H54 (cell line): Measurements from ENCODE around the gene REPS2.

Experiments used
- DNase-seq: peaks from one replicate; pipeline ENCODE4 v3.0.0; 2011; ENCODE audit warnings: low spot score, mixed read lengths; ENCODE audit not compliant: insufficient read length
- FAIRE-seq: peaks from 3 replicates; lab custom pipeline; 2011; peaks lifted over from hg19 to GRCh38; lab: Jason Lieb, UNC
- POLR2A ChIP-seq: IDR thresholded peaks from 2 replicates; pipeline ENCODE4 v1.6.1; 2011; ENCODE audit warnings: low read depth, mild to moderate bottlenecking, low read length

Gene REPS2

GRCh38 chrX:17040711-17041110 is 94.3 kb downstream of the REPS2 start:
- DNase-seq (no peak), FAIRE-seq (no peak)
- no peak for TF ChIP-seq POLR2A

GRCh38 chrX:17042037-17042436 is 95.6 kb downstream of the REPS2 start:
- no peak for TF ChIP-seq POLR2A
- FAIRE-seq, result no peak

GRCh38 chrX:17046478-17047097 is 100.1 kb downstream of the REPS2 start:
- TF ChIP-seq POLR2A, result no peak
- DNase-seq (peak; percentile 9), FAIRE-seq (no peak)

More at GRCh38 chrX:17042037-17042436, 95.6 kb downstream of the REPS2 start:
- no peak for DNase-seq

- FAIRE-seq (no peak), DNase-seq (no peak)
- no peak for TF ChIP-seq POLR2A
Observed at GRCh38 chrX:17047224-17047623, 100.8 kb downstream of the REPS2 start.

GRCh38 chrX:17052210-17052609 is 105.8 kb downstream of the REPS2 start:
- no peak for FAIRE-seq
- TF ChIP-seq POLR2A, result no peak

GRCh38 chrX:17052793-17053192 is 106.3 kb downstream of the REPS2 start:
- DNase-seq (no peak), FAIRE-seq (no peak)
- TF ChIP-seq POLR2A, result no peak

More at GRCh38 chrX:17052210-17052609, 105.8 kb downstream of the REPS2 start:
- DNase-seq, result no peak

GRCh38 chrX:17053502-17053901 is 107.0 kb downstream of the REPS2 start:
- DNase-seq, result no peak
- no peak for TF ChIP-seq POLR2A
- FAIRE-seq, result no peak

GRCh38 chrX:17056868-17057608 is 110.6 kb downstream of the REPS2 start:
- no peak for TF ChIP-seq POLR2A
- no peak for FAIRE-seq
- DNase-seq, result no peak

- DNase-seq (no peak), FAIRE-seq (no peak)
- TF ChIP-seq POLR2A, result no peak
Observed at GRCh38 chrX:17062065-17062464, 115.6 kb downstream of the REPS2 start.

GRCh38 chrX:17065100-17065499 is 118.6 kb downstream of the REPS2 start:
- DNase-seq (no peak), FAIRE-seq (no peak)
- TF ChIP-seq POLR2A, result no peak

GRCh38 chrX:17067534-17067933 is 121.1 kb downstream of the REPS2 start:
- DNase-seq (no peak), FAIRE-seq (no peak)
- no peak for TF ChIP-seq POLR2A

GRCh38 chrX:17072301-17072700 is 125.8 kb downstream of the REPS2 start:
- FAIRE-seq (no peak), DNase-seq (no peak)
- no peak for TF ChIP-seq POLR2A

GRCh38 chrX:17072721-17073230 is 126.3 kb downstream of the REPS2 start:
- no peak for DNase-seq
- no peak for TF ChIP-seq POLR2A
- no peak for FAIRE-seq

- DNase-seq (no peak), FAIRE-seq (no peak)
- TF ChIP-seq POLR2A, result no peak
Observed at GRCh38 chrX:17075004-17075403, 128.5 kb downstream of the REPS2 start.

- DNase-seq (no peak), FAIRE-seq (no peak)
- TF ChIP-seq POLR2A, result no peak
Observed at GRCh38 chrX:17077361-17077760, 130.9 kb downstream of the REPS2 start.
